OCI-LY1 (cell line): ENCODE measurements around the gene ENOX2.
A peak's percentile ranks its signal among the peaks of the same experiment; 100 is the strongest.

Experiments used
- H2AFZ ChIP-seq: fragments of 200-600 bp; sonication (generic), shearing (Covaris generic); 2 replicates; pipeline ENCODE4 v1.6.0; 2014; ENCODE audit warnings: antibody characterized with exemption, mild to moderate bottlenecking, low read length
- H3F3A ChIP-seq: fragments of 200-600 bp; sonication (generic), shearing (Covaris generic); 2 replicates; pipeline ENCODE4 v1.6.0; 2014; ENCODE audit warnings: mild to moderate bottlenecking, antibody characterized with exemption, low read length, moderate library complexity; ENCODE audit not compliant: insufficient read depth
- H3K27ac ChIP-seq: fragments of 200-600 bp; sonication (generic); 2 replicates; pipeline ENCODE4 v1.5.1; 2014; ENCODE audit warnings: low read length, mixed run types, mild to moderate bottlenecking, low read depth; ENCODE audit not compliant: poor library complexity, severe bottlenecking
- H3K27me3 ChIP-seq: fragments of 200-600 bp; sonication (generic); 2 replicates; pipeline ENCODE4 v1.6.0; 2014; ENCODE audit warnings: antibody characterized with exemption, mild to moderate bottlenecking, low read length, moderate library complexity; ENCODE audit not compliant: insufficient read depth
- H3K36me3 ChIP-seq: fragments of 200-600 bp; sonication (generic); 2 replicates; pipeline ENCODE4 v1.6.1; 2014; ENCODE audit warnings: mild to moderate bottlenecking, antibody characterized with exemption, low read length, moderate library complexity, mixed read lengths; ENCODE audit not compliant: insufficient read depth
- H3K4me1 ChIP-seq: fragments of 200-600 bp; sonication (generic); 2 replicates; pipeline ENCODE4 v1.5.1; 2014; ENCODE audit warnings: mild to moderate bottlenecking, low read length, moderate library complexity; ENCODE audit not compliant: insufficient read depth, severe bottlenecking
- H3K4me2 ChIP-seq: fragments of 200-600 bp; sonication (generic), shearing (Covaris generic); 2 replicates; pipeline ENCODE4 v1.6.1; 2014; ENCODE audit warnings: low read length
- H3K4me3 ChIP-seq: fragments of 200-600 bp; sonication (generic); 2 replicates; pipeline ENCODE4 v1.5.1; 2014; ENCODE audit warnings: low read length, low read depth, mild to moderate bottlenecking, mixed read lengths; ENCODE audit not compliant: poor library complexity, severe bottlenecking
- H3K79me2 ChIP-seq: fragments of 200-600 bp; shearing (Covaris generic); 2 replicates; pipeline ENCODE4 v1.6.1; 2016; ENCODE audit warnings: mixed run types, low read length, mixed read lengths; ENCODE audit not compliant: insufficient read depth
- H3K9ac ChIP-seq: fragments of 200-600 bp; sonication (generic), shearing (Covaris generic); 2 replicates; pipeline ENCODE4 v1.6.1; 2014; ENCODE audit warnings: mild to moderate bottlenecking, low read length, mixed read lengths
- H3K9me2 ChIP-seq: fragments of 200-600 bp; sonication (generic), shearing (Covaris generic); 2 replicates; pipeline ENCODE4 v1.6.1; 2014; ENCODE audit warnings: low read depth, mild to moderate bottlenecking, low read length, mixed read lengths
- H3K9me3 ChIP-seq: fragments of 200-600 bp; shearing (Covaris generic); 2 replicates; pipeline ENCODE4 v1.6.1; 2014; ENCODE audit warnings: low read length, mixed read lengths
- H4K20me1 ChIP-seq: fragments of 200-600 bp; sonication (generic), shearing (Covaris generic); 2 replicates; pipeline ENCODE4 v1.6.0; 2016; ENCODE audit warnings: mild to moderate bottlenecking, low read length; ENCODE audit not compliant: insufficient read depth
- CTCF ChIP-seq: fragments of 200-600 bp; sonication (generic), shearing (Covaris generic); IDR thresholded peaks from 2 replicates; pipeline ENCODE4 v1.5.1; 2017; ENCODE audit warnings: mild to moderate bottlenecking, antibody characterized with exemption, low read length, moderate library complexity, mixed read lengths
- EZH2 ChIP-seq: fragments of 200-600 bp; sonication (generic), shearing (Covaris generic); IDR thresholded peaks from 2 replicates; pipeline ENCODE4 v1.8.0; 2017; ENCODE audit warnings: borderline replicate concordance, mixed run types, mild to moderate bottlenecking, antibody characterized with exemption, low read length, moderate library complexity, mixed read lengths

Gene ENOX2

GRCh38 chrX:130906776-130907175, 3.8 kb upstream of the ENOX2 start:
- TF ChIP-seq CTCF (no peak), EZH2 (no peak)
- H3K27me3 ChIP-seq = no peaks in the 10 kb centered on the region
- H4K20me1 ChIP-seq = no peaks in the 10 kb centered on the region
- H3K4me2 ChIP-seq = no peak overlapping the region
- H3K79me2 ChIP-seq = no peaks in the 10 kb centered on the region
- H3K9me2 ChIP-seq = no peaks in the 10 kb centered on the region
- H3K9ac ChIP-seq = no peak overlapping the region
- no peak overlapping the region for H2AFZ ChIP-seq
- H3K27ac ChIP-seq = no peak overlapping the region
- peaks cover 6% of the 10 kb centered on the region for H3K4me1 ChIP-seq
- no peaks in the 10 kb centered on the region for H3K9me3 ChIP-seq
- H3F3A ChIP-seq = no peaks in the 10 kb centered on the region
- H3K4me3 ChIP-seq = no peak overlapping the region
- H3K36me3 ChIP-seq = no peaks in the 10 kb centered on the region

- Histone ChIP-seq H3K79me2 (no peaks in the 10 kb centered on the region), H3F3A (no peaks in the 10 kb centered on the region), H3K27me3 (no peaks in the 10 kb centered on the region), H3K36me3 (no peaks in the 10 kb centered on the region), H3K4me2 (peak overlapping the region; percentile 75), H3K9ac (peak overlapping the region; percentile 87), H3K4me3 (peak overlapping the region; percentile 86), H3K27ac (no peak overlapping the region), H2AFZ (no peak overlapping the region), H4K20me1 (no peaks in the 10 kb centered on the region), H3K9me3 (no peaks in the 10 kb centered on the region), H3K9me2 (no peaks in the 10 kb centered on the region), H3K4me1 (peaks cover 8% of the 10 kb centered on the region)
- no peak for TF ChIP-seq CTCF
- no peak for TF ChIP-seq EZH2
These were observed 595 bp downstream of the ENOX2 start for GRCh38 chrX:130902446-130902782.

- H3K79me2 ChIP-seq = no peaks in the 10 kb centered on the region
- H3K27ac ChIP-seq = no peak overlapping the region
- no peak overlapping the region for H2AFZ ChIP-seq
- H3K9me2 ChIP-seq = no peaks in the 10 kb centered on the region
- TF ChIP-seq CTCF (no peak), EZH2 (no peak)
- H3K9me3 ChIP-seq = no peaks in the 10 kb centered on the region
- H3K4me1 ChIP-seq = peaks cover 3% of the 10 kb centered on the region
- H3K4me2 ChIP-seq = no peak overlapping the region
- H3K9ac ChIP-seq = no peak overlapping the region
- H3F3A ChIP-seq = no peaks in the 10 kb centered on the region
- H4K20me1 ChIP-seq = no peaks in the 10 kb centered on the region
- H3K27me3 ChIP-seq = no peaks in the 10 kb centered on the region
- no peaks in the 10 kb centered on the region for H3K36me3 ChIP-seq
- no peak overlapping the region for H3K4me3 ChIP-seq
These were observed 6.1 kb downstream of the ENOX2 start for GRCh38 chrX:130896802-130897501.
